Measurements from ENCODE around the gene VWA7. TPM values are rescaled to one million over a fixed set of nuclear protein-coding genes. Genes with fewer than 3 reads are reported as not detected.

VWA7 gene
- total and polyA plus RNA-seq, 10 donors = 0.09 to 2.6 (median 1.1) TPM; not detected in 1

DNA sequence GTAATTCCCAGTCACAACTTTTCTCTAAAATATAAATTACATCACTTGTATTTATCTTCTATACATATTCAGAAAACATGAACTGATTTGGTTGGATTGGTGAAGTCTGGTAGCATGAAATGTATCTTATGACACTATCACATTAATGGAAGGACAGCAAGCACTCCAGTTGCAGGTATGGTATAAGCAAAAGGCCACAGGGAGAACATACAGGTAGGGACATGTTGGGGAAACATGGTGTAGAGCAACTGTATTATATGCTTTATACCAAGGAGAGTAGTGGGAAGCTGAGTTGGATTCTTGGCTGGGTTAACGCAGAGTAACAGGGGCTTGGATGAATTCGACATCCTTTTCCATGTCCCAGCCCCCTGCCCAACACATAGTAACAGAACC lies 19.9 kb upstream of the VWA7 start:
- H3K36me3 ChIP-seq = peaks cover 0 to 24% (median 10%) of the 10 kb centered on the region in 6 donors
- H3K4me1 ChIP-seq = peaks cover 18 to 65% (median 49%) of the 10 kb centered on the region in 6 donors
- H3K4me3 ChIP-seq = no peak overlapping the region
- peak overlapping the region; percentile 67 to 100 (median 95) for H3K27ac ChIP-seq
- no peak for DNase-seq
- H3K27me3 ChIP-seq (replicated peaks in 1 of 7) = no peaks in the 10 kb centered on the region
- no peaks in the 10 kb centered on the region for H3K9me3 ChIP-seq
- intact Hi-C loops (cut with DNase I; ENCODE audit: low total_unique reads) = loop anchor here (10.0 kb wide), 1 partner anchor 62 kb away; the partner anchor contains the start of gene CLIC1
- WGBS, 5 donors = 84 to 98% (median 97%) methylated on average over 2 of the region's 2 CpGs
- TF ChIP-seq POLR2A (IDR thresholded peaks at IDR 0.05) (no peak), POLR2AphosphoS5 (IDR thresholded peaks at IDR 0.05) (no peak)
- TF ChIP-seq, protein P1, sequence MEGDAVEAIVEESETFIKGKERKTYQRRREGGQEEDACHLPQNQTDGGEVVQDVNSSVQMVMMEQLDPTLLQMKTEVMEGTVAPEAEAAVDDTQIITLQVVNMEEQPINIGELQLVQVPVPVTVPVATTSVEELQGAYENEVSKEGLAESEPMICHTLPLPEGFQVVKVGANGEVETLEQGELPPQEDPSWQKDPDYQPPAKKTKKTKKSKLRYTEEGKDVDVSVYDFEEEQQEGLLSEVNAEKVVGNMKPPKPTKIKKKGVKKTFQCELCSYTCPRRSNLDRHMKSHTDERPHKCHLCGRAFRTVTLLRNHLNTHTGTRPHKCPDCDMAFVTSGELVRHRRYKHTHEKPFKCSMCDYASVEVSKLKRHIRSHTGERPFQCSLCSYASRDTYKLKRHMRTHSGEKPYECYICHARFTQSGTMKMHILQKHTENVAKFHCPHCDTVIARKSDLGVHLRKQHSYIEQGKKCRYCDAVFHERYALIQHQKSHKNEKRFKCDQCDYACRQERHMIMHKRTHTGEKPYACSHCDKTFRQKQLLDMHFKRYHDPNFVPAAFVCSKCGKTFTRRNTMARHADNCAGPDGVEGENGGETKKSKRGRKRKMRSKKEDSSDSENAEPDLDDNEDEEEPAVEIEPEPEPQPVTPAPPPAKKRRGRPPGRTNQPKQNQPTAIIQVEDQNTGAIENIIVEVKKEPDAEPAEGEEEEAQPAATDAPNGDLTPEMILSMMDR (IDR thresholded peaks at IDR 0.05 in 8 of 11, conservative IDR thresholded peaks at IDR 0.05 in 3 of 11) = no peak

DNA sequence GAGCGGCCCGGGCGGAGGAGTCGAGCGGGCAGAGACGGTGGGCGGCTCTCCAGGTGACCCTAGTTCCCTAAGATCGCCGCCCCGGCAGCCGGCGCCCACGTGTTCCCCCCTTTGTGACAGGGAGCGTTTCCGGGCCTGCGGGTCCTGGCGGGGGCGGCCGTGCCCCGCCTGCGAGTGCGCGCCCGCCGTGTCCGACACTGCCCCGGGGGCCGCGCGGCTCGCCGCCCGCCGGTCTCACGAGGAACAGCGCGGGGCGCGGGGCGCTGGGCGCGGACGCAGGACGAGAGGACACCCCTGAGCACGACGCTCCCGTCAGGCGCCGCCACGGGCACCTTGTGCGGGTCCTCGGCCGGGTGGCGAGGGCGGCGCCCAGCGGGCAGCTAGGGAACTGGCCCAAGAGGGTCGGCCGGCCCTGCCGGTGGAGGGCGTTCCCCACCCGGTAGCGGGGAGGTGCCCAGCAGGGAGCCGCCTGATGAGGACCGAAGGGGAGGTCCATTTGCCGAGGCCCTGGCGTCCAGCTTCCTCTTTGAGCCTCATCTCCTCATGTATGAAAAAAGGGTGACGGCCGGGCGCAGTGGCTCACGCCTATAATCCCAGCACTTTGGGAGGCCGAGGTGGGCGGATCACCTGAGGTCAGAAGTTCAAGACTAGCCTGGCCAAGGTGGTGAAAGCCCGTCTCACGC lies 18.6 kb upstream of the VWA7 start, which contains the start of gene VARS1:
Gene VARS1, minus strand, starts transcription at position 137 of the 683 bp plus-strand sequence. CDS start 535 bp downstream, outside the sequence.
- H3K4me1 ChIP-seq = peaks cover 18 to 77% (median 57%) of the 10 kb centered on the region in 6 donors
- TF ChIP-seq POLR2AphosphoS5 (IDR thresholded peaks at IDR 0.05) (peak; percentile 79 to 90 (median 83)), POLR2A (IDR thresholded peaks at IDR 0.05) (peak in 1 of 3 donors; percentile 58)
- TF ChIP-seq, protein P1 (IDR thresholded peaks at IDR 0.05 in 8 of 11, conservative IDR thresholded peaks at IDR 0.05 in 3 of 11) = peak; percentile 83 to 98 (median 93)
- peak within 1 kb of the TSS; percentile 74 to 98 (median 90) for H3K4me3 ChIP-seq
- no peaks in the 10 kb centered on the region for H3K9me3 ChIP-seq
- intact Hi-C loops (cut with DNase I; ENCODE audit: low total_unique reads) = loop anchor here (10.0 kb wide), 1 partner anchor 61 kb away; the partner anchor contains the start of gene CLIC1
- 1 to 2% (median 1%) methylated on average over 22 to 75 of the region's 75 CpGs for WGBS, 5 donors
- H3K36me3 ChIP-seq = peaks cover 0 to 26% (median 14%) of the 10 kb centered on the region in 6 donors
- peak; percentile 99 for DNase-seq
- peak within 1 kb of the TSS; percentile 91 to 100 (median 96) for H3K27ac ChIP-seq
- no peaks in the 10 kb centered on the region for H3K27me3 ChIP-seq (replicated peaks in 1 of 7)

DNA sequence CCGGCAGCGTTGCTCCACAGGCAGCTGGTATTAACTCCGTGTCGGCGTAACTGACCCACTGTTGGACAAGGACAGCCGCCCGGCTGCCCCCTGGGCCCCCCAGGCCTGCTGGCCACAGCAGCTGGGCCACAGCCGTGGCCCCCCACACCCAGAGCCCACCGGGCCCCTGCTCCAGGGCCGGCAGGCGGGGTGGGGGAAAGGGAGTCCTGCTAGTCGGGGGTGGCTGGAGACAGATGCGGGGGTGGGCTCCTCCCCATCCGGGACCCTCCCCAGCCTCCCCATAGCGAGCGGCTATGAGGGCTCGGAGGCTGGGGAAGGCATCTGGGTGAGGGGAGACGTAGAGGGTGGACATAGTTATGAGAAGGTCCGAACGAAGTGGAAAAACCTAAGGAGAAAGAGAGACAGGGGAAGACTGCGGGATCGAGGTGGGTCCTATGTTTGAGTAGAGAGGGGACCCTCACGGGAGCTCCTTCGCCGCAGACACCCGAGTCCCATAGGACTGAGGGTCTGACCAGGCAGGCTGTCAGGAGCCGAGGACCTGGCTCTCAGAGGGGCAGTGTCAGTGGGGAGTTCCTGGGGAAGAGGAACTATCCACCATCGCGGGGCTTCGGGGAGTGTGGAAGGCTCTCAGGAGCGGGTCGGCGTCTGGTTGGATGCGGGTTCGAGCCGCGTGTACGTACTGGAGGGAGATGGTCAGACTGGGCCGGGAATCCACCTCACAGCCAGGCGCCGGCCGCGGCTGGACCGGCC lies 17.9 kb upstream of the VWA7 start:
- Histone ChIP-seq H3K9me3 (no peaks in the 10 kb centered on the region), H3K27me3 (replicated peaks in 1 of 7) (no peaks in the 10 kb centered on the region), H3K36me3 (peaks cover 0 to 34% (median 14%) of the 10 kb centered on the region in 6 donors), H3K27ac (peak overlapping the region; percentile 91 to 100 (median 96)), H3K4me3 (peak overlapping the region; percentile 74 to 98 (median 90)), H3K4me1 (peaks cover 18 to 84% (median 63%) of the 10 kb centered on the region in 6 donors)
- intact Hi-C loops (cut with DNase I; ENCODE audit: low total_unique reads) = loop anchor here (10.0 kb wide), 1 partner anchor 60 kb away; the partner anchor contains the start of gene CLIC1
- WGBS, 5 donors = 1 to 3% (median 1%) methylated on average over 38 to 44 of the region's 44 CpGs
- DNase-seq = peak; percentile 84
- TF ChIP-seq, protein P1 (IDR thresholded peaks at IDR 0.05 in 8 of 11, conservative IDR thresholded peaks at IDR 0.05 in 3 of 11) = no peak
- TF ChIP-seq POLR2AphosphoS5 (IDR thresholded peaks at IDR 0.05) (no peak), POLR2A (IDR thresholded peaks at IDR 0.05) (no peak)

All from spleen (tissue), 11 donors.